ENCODE data around the gene DEDD.
A peak's percentile ranks its signal among the peaks of the same experiment; 100 is the strongest.

DNA sequence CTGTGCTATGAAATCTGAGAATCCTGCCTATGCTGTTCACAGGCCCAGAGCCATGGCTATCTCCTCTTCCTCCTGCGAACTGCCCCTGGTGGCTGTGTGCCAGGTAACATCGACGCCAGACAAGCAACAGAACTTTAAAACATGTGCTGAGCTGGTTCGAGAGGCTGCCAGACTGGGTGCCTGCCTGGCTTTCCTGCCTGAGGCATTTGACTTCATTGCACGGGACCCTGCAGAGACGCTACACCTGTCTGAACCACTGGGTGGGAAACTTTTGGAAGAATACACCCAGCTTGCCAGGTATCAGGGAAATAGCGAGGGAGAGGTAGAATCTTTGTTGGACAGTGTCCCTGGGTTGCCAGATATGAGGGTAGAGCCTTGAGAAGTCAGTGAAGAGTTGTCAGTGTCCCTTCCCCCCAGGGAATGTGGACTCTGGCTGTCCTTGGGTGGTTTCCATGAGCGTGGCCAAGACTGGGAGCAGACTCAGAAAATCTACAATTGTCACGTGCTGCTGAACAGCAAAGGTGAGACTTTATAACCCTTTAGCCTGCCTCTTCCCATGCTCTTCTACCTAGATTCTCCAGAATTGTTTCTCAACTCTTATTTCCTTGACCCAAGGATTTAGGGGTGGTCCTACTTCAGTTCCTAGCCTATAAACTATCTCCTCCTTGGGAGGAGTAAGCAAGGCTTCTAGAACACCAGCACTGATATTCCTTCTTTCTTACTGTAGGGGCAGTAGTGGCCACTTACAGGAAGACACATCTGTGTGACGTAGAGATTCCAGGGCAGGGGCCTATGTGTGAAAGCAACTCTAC lies 13.2 kb downstream of the DEDD start:
- TF ChIP-seq, protein P1, sequence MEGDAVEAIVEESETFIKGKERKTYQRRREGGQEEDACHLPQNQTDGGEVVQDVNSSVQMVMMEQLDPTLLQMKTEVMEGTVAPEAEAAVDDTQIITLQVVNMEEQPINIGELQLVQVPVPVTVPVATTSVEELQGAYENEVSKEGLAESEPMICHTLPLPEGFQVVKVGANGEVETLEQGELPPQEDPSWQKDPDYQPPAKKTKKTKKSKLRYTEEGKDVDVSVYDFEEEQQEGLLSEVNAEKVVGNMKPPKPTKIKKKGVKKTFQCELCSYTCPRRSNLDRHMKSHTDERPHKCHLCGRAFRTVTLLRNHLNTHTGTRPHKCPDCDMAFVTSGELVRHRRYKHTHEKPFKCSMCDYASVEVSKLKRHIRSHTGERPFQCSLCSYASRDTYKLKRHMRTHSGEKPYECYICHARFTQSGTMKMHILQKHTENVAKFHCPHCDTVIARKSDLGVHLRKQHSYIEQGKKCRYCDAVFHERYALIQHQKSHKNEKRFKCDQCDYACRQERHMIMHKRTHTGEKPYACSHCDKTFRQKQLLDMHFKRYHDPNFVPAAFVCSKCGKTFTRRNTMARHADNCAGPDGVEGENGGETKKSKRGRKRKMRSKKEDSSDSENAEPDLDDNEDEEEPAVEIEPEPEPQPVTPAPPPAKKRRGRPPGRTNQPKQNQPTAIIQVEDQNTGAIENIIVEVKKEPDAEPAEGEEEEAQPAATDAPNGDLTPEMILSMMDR (IDR thresholded peaks at IDR 0.05; ENCODE audit: borderline replicate concordance, extremely low read depth, low read length, poor library complexity, severe bottlenecking): peak; percentile 52
- TF ChIP-seq EZH2 (IDR thresholded peaks at IDR 0.05; ENCODE audit: borderline replicate concordance, low read depth, low read length, severe bottlenecking): no peak
